ENCODE results near the gene FOXO1. TPM values are rescaled to one million over a fixed set of nuclear protein-coding genes. Genes with fewer than 3 reads are reported as not detected.

The FOXO1 gene
- total RNA-seq, 1 donor from 2014 or later: 10.4 TPM

GRCh38 chr13:40508127-40508526 is 158.3 kb downstream of the FOXO1 start:
- Histone ChIP-seq H3K27ac (ENCODE audit: low read depth, low read length) (peak overlapping the region; percentile 74), H3K9ac (ENCODE audit: low read length) (peak overlapping the region; percentile 68), H2AFZ (ENCODE audit: low read depth, low read length) (no peak overlapping the region), H3K4me3 (ENCODE audit: insufficient read depth, low read depth, low read length) (no peak overlapping the region), H3K4me1 (ENCODE audit: insufficient read depth, low read length) (peaks cover 17% of the 10 kb centered on the region), H3K36me3 (ENCODE audit: insufficient read depth, low read length) (no peaks in the 10 kb centered on the region), H4K20me1 (ENCODE audit: insufficient read depth, low read length) (no peaks in the 10 kb centered on the region), H3K4me2 (ENCODE audit: low read length) (peak overlapping the region; percentile 12), H3K9me3 (ENCODE audit: insufficient read depth, low read depth, low read length) (no peaks in the 10 kb centered on the region), H3K27me3 (ENCODE audit: insufficient read depth, low read length) (no peaks in the 10 kb centered on the region), H3K79me2 (ENCODE audit: insufficient read depth, low read length) (no peaks in the 10 kb centered on the region)
- DNase-seq (ENCODE audit: low read depth) (peak; percentile 78), FAIRE-seq (no peak)
- peak overlapping the region; percentile 48 for H3K27ac Mint-ChIP-seq (ENCODE audit: unreplicated experiment)
- peaks cover 29% of the 10 kb centered on the region for H3K4me1 Mint-ChIP-seq (ENCODE audit: low read depth, unreplicated experiment)
- TF ChIP-seq EZH2 (IDR thresholded peaks at IDR 0.05; ENCODE audit: insufficient read depth, low read length): no peak
- no peak for TF ChIP-seq CTCF (IDR thresholded peaks at IDR 0.05; ENCODE audit: insufficient read depth, low read depth, low read length)
- H3K4me3 Mint-ChIP-seq (ENCODE audit: unreplicated experiment): no peak overlapping the region
- H3K27me3 Mint-ChIP-seq (ENCODE audit: low read depth, unreplicated experiment): no peaks in the 10 kb centered on the region
- H3K9me3 Mint-ChIP-seq (ENCODE audit: unreplicated experiment): no peaks in the 10 kb centered on the region
- no peaks in the 10 kb centered on the region for H3K36me3 Mint-ChIP-seq (ENCODE audit: low read depth, unreplicated experiment)

GRCh38 chr13:40506592-40507446 is 159.6 kb downstream of the FOXO1 start:
- H3K9me3 Mint-ChIP-seq (ENCODE audit: unreplicated experiment): no peaks in the 10 kb centered on the region
- Histone ChIP-seq H4K20me1 (ENCODE audit: insufficient read depth, low read length) (no peaks in the 10 kb centered on the region), H3K36me3 (ENCODE audit: insufficient read depth, low read length) (no peaks in the 10 kb centered on the region), H3K4me3 (ENCODE audit: insufficient read depth, low read depth, low read length) (no peak overlapping the region), H2AFZ (ENCODE audit: low read depth, low read length) (no peak overlapping the region), H3K27me3 (ENCODE audit: insufficient read depth, low read length) (no peaks in the 10 kb centered on the region), H3K4me2 (ENCODE audit: low read length) (no peak overlapping the region), H3K79me2 (ENCODE audit: insufficient read depth, low read length) (no peaks in the 10 kb centered on the region), H3K9me3 (ENCODE audit: insufficient read depth, low read depth, low read length) (no peaks in the 10 kb centered on the region), H3K27ac (ENCODE audit: low read depth, low read length) (no peak overlapping the region), H3K4me1 (ENCODE audit: insufficient read depth, low read length) (peaks cover 19% of the 10 kb centered on the region), H3K9ac (ENCODE audit: low read length) (no peak overlapping the region)
- no peaks in the 10 kb centered on the region for H3K36me3 Mint-ChIP-seq (ENCODE audit: low read depth, unreplicated experiment)
- TF ChIP-seq EZH2 (IDR thresholded peaks at IDR 0.05; ENCODE audit: insufficient read depth, low read length) (no peak), CTCF (IDR thresholded peaks at IDR 0.05; ENCODE audit: insufficient read depth, low read depth, low read length) (no peak)
- H3K27me3 Mint-ChIP-seq (ENCODE audit: low read depth, unreplicated experiment): no peaks in the 10 kb centered on the region
- peak overlapping the region; percentile 38 for H3K27ac Mint-ChIP-seq (ENCODE audit: unreplicated experiment)
- peaks cover 34% of the 10 kb centered on the region for H3K4me1 Mint-ChIP-seq (ENCODE audit: low read depth, unreplicated experiment)
- H3K4me3 Mint-ChIP-seq (ENCODE audit: unreplicated experiment): no peak overlapping the region
- no peak for DNase-seq (ENCODE audit: low read depth)
- FAIRE-seq: no peak

Other genes starting within 250 kb of the FOXO1 start
- gene MRPS31, start 104.5 kb upstream of the FOXO1 start, total RNA-seq: 15.1 and 17.0 TPM in 2 replicates
- 11.7 and 12.2 TPM in 2 replicates for gene SLC25A15, start 123.0 kb upstream of the FOXO1 start, total RNA-seq

Data from astrocyte (in vitro differentiated cells and primary cell).